Hematopoietic multipotent progenitor cell treated with erythropoietin and hydrocortisone succinate and interleukin-3 and kit ligand, for 8 days (in vitro differentiated cells): ENCODE measurements around the gene SETD3.

Source experiments
- DNase-seq: peaks from one replicate; pipeline ENCODE4 v3.0.0-alpha.2; 2015

The SETD3 gene

GRCh38 chr14:99479906-99480869 lies at the start of gene SETD3:
Gene SETD3, minus strand, starts transcription at chr14:99480859. Its CDS starts 15,054 bp downstream, at chr14:99465805.
- DNase-seq: peak; percentile 29

- DNase-seq: no peak
Measured at GRCh38 chr14:99529899-99530298, 49.2 kb upstream of the SETD3 start.

GRCh38 chr14:99527427-99528076 lies 46.9 kb upstream of the SETD3 start:
- DNase-seq: no peak

GRCh38 chr14:99527026-99527425 lies 46.4 kb upstream of the SETD3 start:
- DNase-seq: no peak

- DNase-seq: no peak
Measured at GRCh38 chr14:99525699-99526080, 45.0 kb upstream of the SETD3 start.

GRCh38 chr14:99524804-99525698 lies 44.4 kb upstream of the SETD3 start:
- DNase-seq: peak; percentile 6

- no peak for DNase-seq
Measured at GRCh38 chr14:99524091-99524661, 43.5 kb upstream of the SETD3 start.

GRCh38 chr14:99523704-99524055 lies 43.0 kb upstream of the SETD3 start:
- DNase-seq: no peak

- DNase-seq: no peak
Measured at GRCh38 chr14:99522934-99523703, 42.5 kb upstream of the SETD3 start.

GRCh38 chr14:99522457-99522891 lies 41.8 kb upstream of the SETD3 start:
- no peak for DNase-seq

- DNase-seq: no peak
Measured at GRCh38 chr14:99522025-99522401, 41.4 kb upstream of the SETD3 start.

GRCh38 chr14:99521176-99522024 lies 40.7 kb upstream of the SETD3 start:
- no peak for DNase-seq

GRCh38 chr14:99520571-99521081 lies 40.0 kb upstream of the SETD3 start:
- DNase-seq: no peak

GRCh38 chr14:99519931-99520421 lies 39.3 kb upstream of the SETD3 start:
- DNase-seq: no peak

GRCh38 chr14:99519347-99519881 lies 38.8 kb upstream of the SETD3 start:
- no peak for DNase-seq

GRCh38 chr14:99518441-99519346 lies 38.0 kb upstream of the SETD3 start:
- DNase-seq: peak; percentile 56

GRCh38 chr14:99517643-99518381 lies 37.2 kb upstream of the SETD3 start:
- no peak for DNase-seq

GRCh38 chr14:99516871-99517642 lies 36.4 kb upstream of the SETD3 start:
- no peak for DNase-seq
